B cell (primary cell): ENCODE measurements around the gene ALG3. TPM values are rescaled to one million over a fixed set of nuclear protein-coding genes. Genes with fewer than 3 reads are reported as not detected.

Experiments used
- ATAC-seq: fragments of 200-7000 bp; cut with Tn5 transposase; one replicate; pipeline ENCODE4 v1.10.0; 2021; ENCODE audit warnings: low read depth, mild to moderate bottlenecking, moderate number of reproducible peaks, moderate library complexity
- CTCF ChIA-PET: fragments of 350-600 bp; sonication (Branson Sonifier 250); formaldehyde crosslinking; loops from one replicate; lab custom pipeline; 2021; ENCODE audit warnings: antibody characterized with exemption, inconsistent platforms; lab: Charles Lee
- POLR2A ChIA-PET: fragments of 350-600 bp; sonication (Branson Sonifier 250); formaldehyde crosslinking; loops from one replicate; lab custom pipeline; 2021; ENCODE audit warnings: antibody characterized with exemption; lab: Charles Lee
- DNase-seq: peaks from one replicate; pipeline ENCODE4 v3.0.0; 2013
- H2AFZ ChIP-seq: 2 replicates; pipeline ENCODE4 v1.6.1; 2012; ENCODE audit warnings: mild to moderate bottlenecking, low read depth, low read length; ENCODE audit not compliant: insufficient read depth, poor library complexity, severe bottlenecking
- H3K27ac ChIP-seq, 2 donors: 1 replicate in 1 of 2; 2 replicates in 1 of 2; pipeline ENCODE4 v1.5.1; 2012 to 2013; ENCODE audit warnings: low read length in 2 of 2, mild to moderate bottlenecking in 2 of 2, moderate library complexity in 1 of 2
- H3K27me3 ChIP-seq, 4 experiments: fragments of 200-600 bp in 1 of 4; sonication (generic) in 1 of 4; replicated peaks in 1 of 4; 1 replicate in 2 of 4; 2 replicates in 2 of 4; pipeline versions ENCODE4 v1.6.1 to v1.7.0; 2013 to 2016; ENCODE audit warnings: low read length in 3 of 4, mild to moderate bottlenecking in 2 of 4, mixed read lengths in 1 of 4, moderate library complexity in 1 of 4; ENCODE audit not compliant: insufficient read depth in 4 of 4, control insufficient read depth in 3 of 4; ENCODE audit errors: control extremely low read depth in 1 of 4
- H3K36me3 ChIP-seq, 2 experiments: replicated peaks in 1 of 2; 1 replicate in 1 of 2; 2 replicates in 1 of 2; pipeline versions ENCODE4 v1.6.1 to v1.7.1; 2013; ENCODE audit warnings: low read length in 1 of 2; ENCODE audit not compliant: insufficient read depth in 2 of 2, control insufficient read depth in 1 of 2; ENCODE audit errors: control extremely low read depth in 1 of 2, extremely low read depth in 1 of 2
- H3K4me1 ChIP-seq, 2 donors: fragments of 200-600 bp in 1 of 2; sonication (generic) in 1 of 2; 1 replicate in 1 of 2; 2 replicates in 1 of 2; pipeline versions ENCODE4 v1.5.1 to v1.6.1; 2013 to 2017; ENCODE audit warnings: low read length in 2 of 2; ENCODE audit not compliant: control insufficient read depth in 2 of 2, insufficient read depth in 2 of 2
- H3K4me2 ChIP-seq: replicated peaks from 2 replicates; pipeline ENCODE3; 2012; ENCODE audit warnings: mild to moderate bottlenecking, low read depth, low read length; ENCODE audit not compliant: poor library complexity, severe bottlenecking
- H3K4me3 ChIP-seq, 5 experiments: fragments of 200-600 bp in 1 of 5; sonication (generic) in 1 of 5; 1 replicate in 3 of 5; 2 replicates in 2 of 5; pipeline versions ENCODE4 v1.5.1 to v1.7.0; 2011 to 2016; ENCODE audit warnings: low read length in 4 of 5, mild to moderate bottlenecking in 4 of 5, low read depth in 2 of 5, control low read depth in 1 of 5, moderate library complexity in 1 of 5; ENCODE audit not compliant: insufficient read depth in 1 of 5; ENCODE audit errors: control extremely low read depth in 1 of 5, extremely low read depth in 1 of 5
- H3K79me2 ChIP-seq: fragments of 200-600 bp; sonication (generic); one replicate; pipeline ENCODE4 v1.6.0; 2016; ENCODE audit warnings: low read length; ENCODE audit not compliant: control insufficient read depth, insufficient read depth
- H3K9ac ChIP-seq: fragments of 200-600 bp; sonication (generic); 2 replicates; pipeline ENCODE4 v1.6.1; 2017; ENCODE audit warnings: mild to moderate bottlenecking, low read length, moderate library complexity
- H3K9me3 ChIP-seq, 3 donors: one replicate each; pipeline versions ENCODE4 v1.6.1 to v1.7.1; 2013; ENCODE audit warnings: low read length in 2 of 3; ENCODE audit not compliant: control insufficient read depth in 2 of 3, insufficient read depth in 1 of 3; ENCODE audit errors: control extremely low read depth in 1 of 3
- H4K20me1 ChIP-seq: 2 replicates; pipeline ENCODE4 v1.6.0; 2012; ENCODE audit warnings: mild to moderate bottlenecking, low read length; ENCODE audit not compliant: insufficient read depth, control insufficient read depth, poor library complexity, severe bottlenecking
- H3K27ac Mint-ChIP-seq: one replicate; pipeline ENCODE4 v1.8.0; 2021; ENCODE audit warnings: mixed read lengths
- H3K27me3 Mint-ChIP-seq: one replicate; pipeline ENCODE4 v1.8.0; 2021; ENCODE audit warnings: mixed read lengths
- H3K4me1 Mint-ChIP-seq: one replicate; pipeline ENCODE4 v1.8.0; 2021; ENCODE audit warnings: mixed read lengths
- H3K4me3 Mint-ChIP-seq: one replicate; pipeline ENCODE4 v1.8.0; 2021; ENCODE audit warnings: mixed read lengths
- H3K9me3 Mint-ChIP-seq: one replicate; pipeline ENCODE4 v1.8.0; 2022; ENCODE audit warnings: mixed read lengths; ENCODE audit not compliant: insufficient read depth
- CTCF ChIP-seq: fragments of 200-600 bp; IDR thresholded peaks from one replicate; pipeline ENCODE4 v1.8.0; 2022; ENCODE audit warnings: antibody characterized with exemption, mild to moderate bottlenecking
- EZH2 ChIP-seq: IDR thresholded peaks from 2 replicates; pipeline ENCODE4 v1.6.1; 2012; ENCODE audit warnings: borderline replicate concordance, low read depth, mild to moderate bottlenecking, moderate library complexity, low read length; ENCODE audit not compliant: insufficient read depth, poor library complexity, severe bottlenecking
- WGBS: methylation state at CpG from one replicate; pipeline ENCODE4 v1.1.5; 2013; ENCODE audit warnings: missing lambda C conversion rate; ENCODE audit not compliant: insufficient coverage; 5-methylcytosine and 5-hydroxymethylcytosine counted together
- intact Hi-C: fragments of 100-400 bp; cut with micrococcal nuclease; formaldehyde crosslinking; loops from one replicate; pipeline ENCODE4 v1.10.0; 2022
- polyA plus RNA-seq: library from polyadenylated mRNA; depleted of rRNA; stranded (reverse); fragments of >200 nt; gene quantifications from 2 replicates; pipeline ENCODE4 v1.2.3, GENCODE V29; 2012
- total RNA-seq, 2 donors: library from RNA; stranded (reverse); fragments of 120-200 nt in 1 of 2; gene quantifications; 1 replicate in 1 of 2; 2 replicates in 1 of 2; pipeline versions ENCODE4 v1.2.3 to v1.2.4, GENCODE V29; 2013 to 2022

The ALG3 gene
- total and polyA plus RNA-seq, 2 donors (not counting 1 experiment from before 2014, with no cell fraction given) = 36.1 to 38.6 TPM

- Mint-ChIP-seq H3K4me1 (no peaks in the 10 kb centered on the region), H3K4me3 (no peak overlapping the region), H3K27me3 (peaks cover 17% of the 10 kb centered on the region), H3K27ac (no peak overlapping the region), H3K9me3 (no peaks in the 10 kb centered on the region)
- Histone ChIP-seq H3K4me3 (no peak overlapping the region), H3K9ac (no peak overlapping the region), H3K36me3 (no peaks in the 10 kb centered on the region), H3K79me2 (no peaks in the 10 kb centered on the region), H4K20me1 (no peaks in the 10 kb centered on the region), H3K9me3 (no peaks in the 10 kb centered on the region), H3K4me2 (no peak overlapping the region), H3K27ac (no peak overlapping the region), H2AFZ (no peak overlapping the region), H3K4me1 (no peaks in the 10 kb centered on the region), H3K27me3 (peaks cover 0 to 10% (median 5%) of the 10 kb centered on the region in 4 experiments)
- intact Hi-C loops = no loop called here
- no peak for TF ChIP-seq EZH2
- no peak for TF ChIP-seq CTCF
- DNase-seq (no peak), ATAC-seq (no peak)
- CTCF ChIA-PET = interaction anchor here (0.9 kb wide), 1 partner anchor 396 kb away, joined by 3 read pairs; no protein-coding TSS in a partner anchor
- POLR2A ChIA-PET = no interaction called here
- 91% methylated on average over 22 of the region's 22 CpGs for WGBS
Measured at GRCh38 chr3:184291044-184291737, 42.4 kb upstream of the ALG3 start.

DNA sequence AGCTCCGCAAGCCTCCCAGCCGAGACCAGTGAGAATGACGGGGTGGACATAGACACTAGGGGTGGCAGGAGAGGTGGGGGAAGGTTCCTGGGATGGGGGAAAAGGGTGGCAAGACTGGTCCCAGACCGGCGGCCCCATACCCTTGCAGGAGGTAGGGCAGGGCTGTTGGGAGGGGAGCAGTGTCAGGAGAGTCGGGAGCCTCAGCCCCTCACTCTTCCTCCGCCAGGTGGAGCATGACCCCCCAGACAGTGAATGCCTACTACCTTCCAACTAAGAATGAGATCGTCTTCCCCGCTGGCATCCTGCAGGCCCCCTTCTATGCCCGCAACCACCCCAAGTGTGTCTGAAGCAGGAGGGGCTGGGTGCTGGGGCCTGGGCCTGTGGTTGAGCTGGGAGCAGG, 41.6 kb upstream of the ALG3 start:
- intact Hi-C loops = no loop called here
- Histone ChIP-seq H3K9ac (no peak overlapping the region), H2AFZ (no peak overlapping the region), H3K9me3 (no peaks in the 10 kb centered on the region), H3K27ac (no peak overlapping the region), H3K4me2 (no peak overlapping the region), H3K4me3 (no peak overlapping the region), H3K4me1 (no peaks in the 10 kb centered on the region), H3K27me3 (peaks cover 0 to 15% (median 5%) of the 10 kb centered on the region in 4 experiments), H3K79me2 (no peaks in the 10 kb centered on the region), H3K36me3 (no peaks in the 10 kb centered on the region), H4K20me1 (no peaks in the 10 kb centered on the region)
- DNase-seq = no peak
- 100% methylated on average over 3 of the region's 10 CpGs for WGBS
- H3K27ac Mint-ChIP-seq = no peak overlapping the region
- no peaks in the 10 kb centered on the region for H3K9me3 Mint-ChIP-seq
- ATAC-seq = no peak
- ChIA-PET POLR2A (no interaction called here), CTCF (interaction anchor here (0.9 to 1.0 kb wide), 2 partner anchors 276 to 395 kb away, joined by 3 read pairs; no protein-coding TSS in a partner anchor)
- no peaks in the 10 kb centered on the region for H3K4me1 Mint-ChIP-seq
- TF ChIP-seq EZH2 (no peak), CTCF (no peak)
- H3K27me3 Mint-ChIP-seq = peaks cover 25% of the 10 kb centered on the region
- no peak overlapping the region for H3K4me3 Mint-ChIP-seq
